Parathyroid adenoma (tissue), 2 donors: ENCODE results near the gene SNX14.

ENCODE experiments used
- H2AFZ ChIP-seq: fragments of 300-600 bp; sonication (generic); one replicate; pipeline ENCODE4 v1.7.0; 2017; ENCODE audit warnings: antibody characterized with exemption, mild to moderate bottlenecking
- H3K27ac ChIP-seq: fragments of 300-600 bp; sonication (generic); one replicate; pipeline ENCODE4 v1.7.0; 2017
- H3K27me3 ChIP-seq: fragments of 300-600 bp; sonication (generic); one replicate; pipeline ENCODE4 v1.7.0; 2017; ENCODE audit warnings: low read length; ENCODE audit not compliant: control insufficient read depth, insufficient read depth
- H3K36me3 ChIP-seq: fragments of 300-600 bp; sonication (generic); one replicate; pipeline ENCODE4 v1.7.0; 2017; ENCODE audit warnings: low read length; ENCODE audit not compliant: control insufficient read depth, insufficient read depth
- H3K4me1 ChIP-seq: fragments of 300-600 bp; sonication (generic); one replicate; pipeline ENCODE4 v1.7.0; 2017; ENCODE audit warnings: control low read depth
- H3K4me2 ChIP-seq: fragments of 300-600 bp; sonication (generic); one replicate; pipeline ENCODE4 v1.7.0; 2017; ENCODE audit warnings: low read length
- H3K4me3 ChIP-seq: fragments of 300-600 bp; sonication (generic); one replicate; pipeline ENCODE4 v1.7.0; 2017; ENCODE audit warnings: low read depth, low read length
- H3K79me2 ChIP-seq: fragments of 300-600 bp; sonication (generic); one replicate; pipeline ENCODE4 v1.7.0; 2017; ENCODE audit warnings: control low read depth
- H3K9ac ChIP-seq: fragments of 300-600 bp; sonication (generic); one replicate; pipeline ENCODE4 v1.7.0; 2017; ENCODE audit warnings: mild to moderate bottlenecking
- H3K9me3 ChIP-seq: fragments of 300-600 bp; sonication (generic); one replicate; pipeline ENCODE4 v1.7.0; 2017; ENCODE audit warnings: low read length; ENCODE audit not compliant: control insufficient read depth
- CTCF ChIP-seq: fragments of 300-600 bp; sonication (generic); IDR thresholded peaks from one replicate; pipeline ENCODE4 v1.7.0; 2017; ENCODE audit warnings: antibody characterized with exemption, mild to moderate bottlenecking
- donor health status: primary hyperparathyroidism.

The SNX14 gene

GRCh38 chr6:85580878-85581267 lies 12.8 kb downstream of the SNX14 start:
- H3K4me1 ChIP-seq, result peaks cover 4% of the 10 kb centered on the region
- H3K4me2 ChIP-seq, result no peak overlapping the region
- peaks cover 40% of the 10 kb centered on the region for H3K79me2 ChIP-seq
- H3K9ac ChIP-seq, result no peak overlapping the region
- H3K27ac ChIP-seq, result no peak overlapping the region
- H3K36me3 ChIP-seq, result no peaks in the 10 kb centered on the region
- no peaks in the 10 kb centered on the region for H3K27me3 ChIP-seq
- TF ChIP-seq CTCF, result no peak
- no peaks in the 10 kb centered on the region for H3K9me3 ChIP-seq
- no peak overlapping the region for H3K4me3 ChIP-seq
- H2AFZ ChIP-seq, result no peak overlapping the region

- Histone ChIP-seq H3K27me3 (no peaks in the 10 kb centered on the region), H3K4me1 (peaks cover 7% of the 10 kb centered on the region), H2AFZ (no peak overlapping the region), H3K4me3 (no peak overlapping the region), H3K9ac (no peak overlapping the region), H3K4me2 (no peak overlapping the region), H3K79me2 (peaks cover 38% of the 10 kb centered on the region), H3K27ac (no peak overlapping the region), H3K9me3 (no peaks in the 10 kb centered on the region), H3K36me3 (no peaks in the 10 kb centered on the region)
- no peak for TF ChIP-seq CTCF
These were observed 13.4 kb downstream of the SNX14 start for GRCh38 chr6:85580118-85580877.

- Histone ChIP-seq H3K4me2 (no peak overlapping the region), H3K9ac (no peak overlapping the region), H3K36me3 (no peaks in the 10 kb centered on the region), H2AFZ (no peak overlapping the region), H3K27me3 (no peaks in the 10 kb centered on the region), H3K79me2 (peaks cover 34% of the 10 kb centered on the region), H3K4me1 (peaks cover 9% of the 10 kb centered on the region), H3K27ac (no peak overlapping the region), H3K9me3 (no peaks in the 10 kb centered on the region), H3K4me3 (no peak overlapping the region)
- TF ChIP-seq CTCF, result no peak
These were observed 14.1 kb downstream of the SNX14 start for GRCh38 chr6:85579581-85579980.

GRCh38 chr6:85576476-85576875 lies 17.2 kb downstream of the SNX14 start:
- no peak for TF ChIP-seq CTCF
- no peaks in the 10 kb centered on the region for H3K36me3 ChIP-seq
- H3K4me3 ChIP-seq, result no peak overlapping the region
- no peak overlapping the region for H3K27ac ChIP-seq
- no peaks in the 10 kb centered on the region for H3K27me3 ChIP-seq
- no peaks in the 10 kb centered on the region for H3K9me3 ChIP-seq
- H3K4me1 ChIP-seq, result peaks cover 9% of the 10 kb centered on the region
- no peak overlapping the region for H2AFZ ChIP-seq
- H3K4me2 ChIP-seq, result no peak overlapping the region
- peaks cover 12% of the 10 kb centered on the region for H3K79me2 ChIP-seq
- no peak overlapping the region for H3K9ac ChIP-seq
